IMR-90 (cell line): ENCODE measurements around the gene NRP1. TPM values are rescaled to one million over a fixed set of nuclear protein-coding genes. Genes with fewer than 3 reads are reported as not detected.

Experiments
- ATAC-seq: fragments of 200-7000 bp; cut with Tn5 transposase; 2 replicates; pipeline ENCODE4 v1.9.1; 2020; ENCODE audit warnings: low read depth, mild to moderate bottlenecking, moderate library complexity
- BruUV-seq: library from RNA; stranded (reverse); fragments of 400-500 nt; replicated peaks from 2 replicates; lab custom pipeline; 2021; lab: Mats Ljungman, UMichigan
- CTCF ChIA-PET: fragments of 300-600 bp; formaldehyde crosslinking; extraction: SDS; loops from one replicate; lab custom pipeline; 2021; ENCODE audit warnings: antibody characterized with exemption; lab: Yijun Ruan, JAX
- POLR2A ChIA-PET: fragments of 300-600 bp; sonication (Branson Sonifier 250); formaldehyde crosslinking; loops from one replicate; lab custom pipeline; 2022; ENCODE audit warnings: antibody characterized with exemption; ENCODE audit not compliant: unreplicated experiment; lab: Charles Lee
- DNase-seq: peaks from one replicate; pipeline ENCODE4 v3.0.0; 2013
- H2AFZ ChIP-seq: replicated peaks from 2 replicates; pipeline ENCODE3; 2013; ENCODE audit warnings: low read length, mild to moderate bottlenecking; ENCODE audit not compliant: poor library complexity
- H2AK5ac ChIP-seq: 2 replicates; pipeline ENCODE4 v1.6.1; 2013; ENCODE audit warnings: low read depth, low read length, inconsistent platforms
- H2AK9ac ChIP-seq: replicated peaks from 2 replicates; pipeline ENCODE3; 2013; ENCODE audit warnings: mild to moderate bottlenecking, low read depth, low read length, moderate library complexity; ENCODE audit not compliant: poor library complexity
- H2BK120ac ChIP-seq: 2 replicates; pipeline ENCODE4 v1.6.1; 2013; ENCODE audit warnings: low read depth, low read length, inconsistent platforms
- H2BK15ac ChIP-seq: 3 replicates; pipeline ENCODE4 v1.6.1; 2013; ENCODE audit warnings: low read depth, low read length, inconsistent platforms
- H2BK20ac ChIP-seq: 2 replicates; pipeline ENCODE4 v1.6.1; 2013; ENCODE audit warnings: low read depth, mild to moderate bottlenecking, inconsistent platforms, low read length, moderate library complexity
- H2BK5ac ChIP-seq: 2 replicates; pipeline ENCODE4 v1.6.1; 2013; ENCODE audit warnings: mild to moderate bottlenecking, low read depth, low read length, inconsistent platforms; ENCODE audit not compliant: poor library complexity, severe bottlenecking
- H3K14ac ChIP-seq: replicated peaks from 2 replicates; pipeline ENCODE4 v1.6.1; 2013; ENCODE audit warnings: low read depth, low read length, inconsistent platforms
- H3K18ac ChIP-seq: 2 replicates; pipeline ENCODE4 v1.6.1; 2013; ENCODE audit warnings: low read depth, low read length, control low read depth
- H3K23ac ChIP-seq: 2 replicates; pipeline ENCODE4 v1.6.1; 2013; ENCODE audit warnings: low read depth, low read length, inconsistent platforms
- H3K27ac ChIP-seq: 2 replicates; pipeline ENCODE4 v1.5.1; 2013; ENCODE audit warnings: mild to moderate bottlenecking, control low read depth, low read length; ENCODE audit not compliant: insufficient read depth
- H3K27me3 ChIP-seq: 2 replicates; pipeline ENCODE4 v1.6.1; 2013; ENCODE audit warnings: low read length; ENCODE audit not compliant: control insufficient read depth, insufficient read depth
- H3K36me3 ChIP-seq: 2 replicates; pipeline ENCODE4 v1.6.1; 2013; ENCODE audit warnings: low read length, mixed read lengths; ENCODE audit not compliant: control insufficient read depth, insufficient read depth
- H3K4ac ChIP-seq: 2 replicates; pipeline ENCODE4 v1.6.1; 2013; ENCODE audit warnings: low read depth, low read length, inconsistent platforms
- H3K4me1 ChIP-seq: 2 replicates; pipeline ENCODE4 v1.6.1; 2013; ENCODE audit warnings: low read length, mixed read lengths; ENCODE audit not compliant: control insufficient read depth, insufficient read depth
- H3K4me2 ChIP-seq: 2 replicates; pipeline ENCODE4 v1.6.1; 2013; ENCODE audit warnings: low read depth, mild to moderate bottlenecking, control low read depth, low read length, moderate library complexity
- H3K4me3 ChIP-seq: 2 replicates; pipeline ENCODE4 v1.5.1; 2013; ENCODE audit warnings: low read depth, mild to moderate bottlenecking, control low read depth, low read length, moderate library complexity; ENCODE audit not compliant: insufficient read depth
- H3K56ac ChIP-seq: 2 replicates; pipeline ENCODE4 v1.6.1; 2013; ENCODE audit warnings: low read length, inconsistent platforms; ENCODE audit not compliant: insufficient read depth; ENCODE audit errors: extremely low read depth
- H3K79me1 ChIP-seq, 2 experiments: 2 replicates each; pipeline ENCODE4 v1.6.1; 2013; ENCODE audit warnings: low read length in 2 of 2, inconsistent platforms in 1 of 2, low read depth in 1 of 2
- H3K9ac ChIP-seq: 2 replicates; pipeline ENCODE4 v1.6.1; 2013; ENCODE audit warnings: low read depth, low read length, control low read depth
- H3K9me1 ChIP-seq: 2 replicates; pipeline ENCODE4 v1.6.1; 2013; ENCODE audit warnings: low read length, inconsistent platforms; ENCODE audit not compliant: insufficient read depth
- H3K9me3 ChIP-seq: 2 replicates; pipeline ENCODE4 v1.6.1; 2013; ENCODE audit warnings: low read length; ENCODE audit not compliant: control insufficient read depth, insufficient read depth
- H4K20me1 ChIP-seq: 2 replicates; pipeline ENCODE4 v1.6.1; 2013; ENCODE audit warnings: low read length, inconsistent platforms; ENCODE audit not compliant: insufficient read depth
- H4K5ac ChIP-seq: 2 replicates; pipeline ENCODE4 v1.6.1; 2013; ENCODE audit warnings: mild to moderate bottlenecking, low read depth, low read length, control low read depth
- H4K8ac ChIP-seq, 2 experiments: 2 replicates each; pipeline ENCODE4 v1.6.1; 2013; ENCODE audit warnings: low read depth in 2 of 2, low read length in 2 of 2, control low read depth in 1 of 2, inconsistent platforms in 1 of 2
- H4K91ac ChIP-seq: 2 replicates; pipeline ENCODE4 v1.6.1; 2013; ENCODE audit warnings: low read depth, low read length, inconsistent platforms; ENCODE audit not compliant: insufficient read depth
- BHLHE40 ChIP-seq: fragments of 150-350 bp; IDR thresholded peaks from 2 replicates; pipeline ENCODE4 v1.6.1; 2016; ENCODE audit warnings: mild to moderate bottlenecking, low read depth, low read length
- CEBPB ChIP-seq: IDR thresholded peaks from 2 replicates; pipeline ENCODE4 v1.6.1; 2012; ENCODE audit warnings: low read depth, low read length, improper control_type of control experiment
- CHD1 ChIP-seq: IDR thresholded peaks from 2 replicates; pipeline ENCODE4 v1.6.1; 2012; ENCODE audit warnings: low read depth, low read length, improper control_type of control experiment
- FOS ChIP-seq: fragments of 150-350 bp; IDR thresholded peaks from 2 replicates; pipeline ENCODE4 v1.6.1; 2016; ENCODE audit warnings: low read depth, low read length
- MAFK ChIP-seq: IDR thresholded peaks from 2 replicates; pipeline ENCODE4 v1.6.1; 2012; ENCODE audit warnings: low read depth, low read length, improper control_type of control experiment
- MXI1 ChIP-seq: IDR thresholded peaks from 2 replicates; pipeline ENCODE4 v1.6.1; 2012; ENCODE audit warnings: low read depth, mild to moderate bottlenecking, low read length, moderate library complexity, borderline replicate concordance
- POLR2A ChIP-seq: IDR thresholded peaks from 2 replicates; pipeline ENCODE4 v1.6.1; 2012; ENCODE audit warnings: mild to moderate bottlenecking, low read depth, low read length
- RAD21 ChIP-seq: IDR thresholded peaks from 2 replicates; pipeline ENCODE4 v1.6.1; 2012; ENCODE audit warnings: low read length, improper control_type of control experiment
- RCOR1 ChIP-seq: IDR thresholded peaks from 2 replicates; pipeline ENCODE4 v1.6.1; 2012; ENCODE audit warnings: mild to moderate bottlenecking, low read length, improper control_type of control experiment; ENCODE audit not compliant: insufficient replicate concordance
- RFX5 ChIP-seq: IDR thresholded peaks from 2 replicates; pipeline ENCODE4 v1.8.0; 2012; ENCODE audit warnings: low read depth, mild to moderate bottlenecking, low read length, moderate library complexity
- WGBS, 2 experiments: methylation state at CpG; one replicate each; pipeline versions ENCODE4 v1.1.5 to v1.1.7; 2013; ENCODE audit warnings: missing lambda C conversion rate in 2 of 2; ENCODE audit not compliant: insufficient read length in 1 of 2; ENCODE audit errors: extremely low coverage in 2 of 2; 5-methylcytosine and 5-hydroxymethylcytosine counted together
- dilution Hi-C: fragments of 300-500 bp; cut with HindIII; formaldehyde crosslinking; loops from one replicate; pipeline ENCODE4 v1.14.3; 2018; ENCODE audit warnings: low sequenced_read_pairs; ENCODE audit not compliant: unreplicated experiment
- in situ Hi-C: fragments of 300-500 bp; cut with MboI; formaldehyde crosslinking; loops from 3 replicates; pipeline ENCODE4 v1.14.3; 2019; ENCODE audit warnings: low sequenced_read_pairs, inconsistent platforms, mixed read lengths
- intact Hi-C: fragments of 100-400 bp; cut with micrococcal nuclease; formaldehyde crosslinking; loops from 2 replicates; pipeline ENCODE4 v1.10.0; 2022
- polyA plus RNA-seq, 3 experiments: library from polyadenylated mRNA; depleted of rRNA; stranded (reverse); fragments of >200 nt; gene quantifications; 2 replicates each; pipeline ENCODE4 v1.2.3, GENCODE V29; 2012; ENCODE audit warnings: low replicate concordance in 1 of 3
- total RNA-seq: library from RNA; depleted of rRNA; stranded (reverse); fragments of >200 nt; gene quantifications from 2 replicates; pipeline ENCODE4 v1.2.3, GENCODE V29; 2012
- TF ChIP-seq, protein P1 (sequence below): fragments of 150-350 bp; IDR thresholded peaks from 2 replicates; pipeline ENCODE4 v1.6.1; 2017; ENCODE audit warnings: mild to moderate bottlenecking, antibody characterized with exemption, low read length, low read depth
- TF ChIP-seq, protein P2 (sequence below): conservative IDR thresholded peaks from 2 replicates; pipeline ENCODE4 v1.5.1; 2012; ENCODE audit warnings: mild to moderate bottlenecking, low read depth, low read length, improper control_type of control experiment

Gene NRP1
- total and polyA plus RNA-seq, 2 of the 4 experiments (the other 2 are of a cell fraction) = 108 to 227 TPM

DNA sequence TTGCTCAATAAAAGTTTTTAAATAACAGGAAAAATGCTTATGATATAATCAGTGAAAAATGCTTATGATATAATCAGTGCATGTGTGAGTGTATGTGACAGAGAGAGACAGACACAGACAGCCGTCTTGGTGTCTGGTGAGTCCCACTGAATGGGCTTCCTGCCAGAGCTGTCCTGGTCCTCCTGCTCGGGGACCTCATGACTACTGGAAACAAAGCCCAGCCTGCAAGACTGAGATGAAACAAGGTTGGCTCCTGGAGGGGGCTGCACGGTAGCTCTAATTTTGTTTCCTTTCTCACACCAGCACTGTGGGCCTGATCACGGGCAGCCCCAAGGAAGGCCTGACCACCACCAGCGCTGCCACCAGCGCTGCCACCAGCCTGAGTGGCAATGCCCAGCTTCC, 57.3 kb downstream of the NRP1 start:
- intact Hi-C loops = no loop called here
- dilution Hi-C loops = no loop called here
- no peak overlapping the region for H3K23ac ChIP-seq
- H3K4me2 ChIP-seq = peak overlapping the region; percentile 38; the same call in 1 of the 2 replicates
- peak overlapping the region; percentile 72 for H3K4ac ChIP-seq
- H3K27me3 ChIP-seq = no peaks in the 10 kb centered on the region
- peaks cover 2% of the 10 kb centered on the region; the same call in 1 of the 2 replicates for H3K36me3 ChIP-seq
- H2AK5ac ChIP-seq = peak overlapping the region; percentile 11; the same call in 1 of the 2 replicates
- peak; percentile 47 for DNase-seq
- peak overlapping the region; percentile 35 for H2BK120ac ChIP-seq
- H2BK5ac ChIP-seq = peak overlapping the region; percentile 47
- peak overlapping the region; percentile 36; the same call in 1 of the 2 replicates for H3K27ac ChIP-seq
- TF ChIP-seq RAD21 (no peak), CEBPB (no peak), FOS (no peak), RCOR1 (no peak), BHLHE40 (no peak), MXI1 (no peak), RFX5 (no peak), POLR2A (no peak), MAFK (no peak), CHD1 (no peak)
- TF ChIP-seq, protein P1, sequence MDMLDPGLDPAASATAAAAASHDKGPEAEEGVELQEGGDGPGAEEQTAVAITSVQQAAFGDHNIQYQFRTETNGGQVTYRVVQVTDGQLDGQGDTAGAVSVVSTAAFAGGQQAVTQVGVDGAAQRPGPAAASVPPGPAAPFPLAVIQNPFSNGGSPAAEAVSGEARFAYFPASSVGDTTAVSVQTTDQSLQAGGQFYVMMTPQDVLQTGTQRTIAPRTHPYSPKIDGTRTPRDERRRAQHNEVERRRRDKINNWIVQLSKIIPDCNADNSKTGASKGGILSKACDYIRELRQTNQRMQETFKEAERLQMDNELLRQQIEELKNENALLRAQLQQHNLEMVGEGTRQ = no peak
- TF ChIP-seq, protein P2, sequence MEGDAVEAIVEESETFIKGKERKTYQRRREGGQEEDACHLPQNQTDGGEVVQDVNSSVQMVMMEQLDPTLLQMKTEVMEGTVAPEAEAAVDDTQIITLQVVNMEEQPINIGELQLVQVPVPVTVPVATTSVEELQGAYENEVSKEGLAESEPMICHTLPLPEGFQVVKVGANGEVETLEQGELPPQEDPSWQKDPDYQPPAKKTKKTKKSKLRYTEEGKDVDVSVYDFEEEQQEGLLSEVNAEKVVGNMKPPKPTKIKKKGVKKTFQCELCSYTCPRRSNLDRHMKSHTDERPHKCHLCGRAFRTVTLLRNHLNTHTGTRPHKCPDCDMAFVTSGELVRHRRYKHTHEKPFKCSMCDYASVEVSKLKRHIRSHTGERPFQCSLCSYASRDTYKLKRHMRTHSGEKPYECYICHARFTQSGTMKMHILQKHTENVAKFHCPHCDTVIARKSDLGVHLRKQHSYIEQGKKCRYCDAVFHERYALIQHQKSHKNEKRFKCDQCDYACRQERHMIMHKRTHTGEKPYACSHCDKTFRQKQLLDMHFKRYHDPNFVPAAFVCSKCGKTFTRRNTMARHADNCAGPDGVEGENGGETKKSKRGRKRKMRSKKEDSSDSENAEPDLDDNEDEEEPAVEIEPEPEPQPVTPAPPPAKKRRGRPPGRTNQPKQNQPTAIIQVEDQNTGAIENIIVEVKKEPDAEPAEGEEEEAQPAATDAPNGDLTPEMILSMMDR = no peak
- peak overlapping the region; percentile 57; the same call in 1 of the 2 replicates for H4K5ac ChIP-seq
- WGBS, 2 experiments = no CpG with 5 or more reads among the region's 6 CpGs
- no TSS peak for BruUV-seq
- H3K79me1 ChIP-seq = peaks cover 40 to 69% of the 10 kb centered on the region in 2 experiments
- H3K4me3 ChIP-seq = no peak overlapping the region
- peaks cover 12% of the 10 kb centered on the region for H3K9me1 ChIP-seq
- H3K4me1 ChIP-seq = peaks cover 26% of the 10 kb centered on the region
- POLR2A ChIA-PET = no interaction called here
- peak overlapping the region in 1 of 2 experiments; percentile 68; a peak in 2 of 4 replicates for H4K8ac ChIP-seq
- H3K9ac ChIP-seq = no peak overlapping the region
- H4K20me1 ChIP-seq = no peaks in the 10 kb centered on the region
- peak overlapping the region; percentile 56; the same call in 1 of the 2 replicates for H3K14ac ChIP-seq
- H2AFZ ChIP-seq = no peak overlapping the region
- peak overlapping the region; percentile 14; the same call in 1 of the 2 replicates for H2BK20ac ChIP-seq
- no peak overlapping the region; the same call in 2 of the 3 replicates for H2BK15ac ChIP-seq
- no peak overlapping the region for H3K18ac ChIP-seq
- H4K91ac ChIP-seq = peak overlapping the region; percentile 70
- peak overlapping the region; percentile 46; the same call in 1 of the 2 replicates for H3K56ac ChIP-seq
- H2AK9ac ChIP-seq = peak overlapping the region; percentile 38
- in situ Hi-C loops = no loop called here
- no peak; the same call in 1 of the 2 replicates for ATAC-seq
- H3K9me3 ChIP-seq = no peaks in the 10 kb centered on the region
- CTCF ChIA-PET = interaction anchor here (1.0 kb wide), 1 partner anchor 50 kb away, joined by 3 read pairs; no protein-coding TSS in a partner anchor
